Activated naive CD4-positive, alpha-beta T cell treated with anti-CD3 and anti-CD28 coated beads for 36 hours (primary cell): Measurements from ENCODE around the gene OPCML. TPM values are rescaled to one million over a fixed set of nuclear protein-coding genes. Genes with fewer than 3 reads are reported as not detected.
"Not testable (repeated sequence)": the region's sequence is repeated elsewhere in the genome, so short reads cannot be mapped to it uniquely, and the experiment has no call there.

Source experiments
- CTCF ChIA-PET: fragments of 350-600 bp; sonication (Branson Sonifier 250); formaldehyde crosslinking; loops from one replicate; lab custom pipeline; 2021; ENCODE audit warnings: antibody characterized with exemption; lab: Charles Lee
- DNase-seq: peaks from one replicate; pipeline ENCODE4 v3.0.0-alpha.2; 2020
- H3K27ac Mint-ChIP-seq: one replicate; pipeline ENCODE4 v1.8.0; 2021; ENCODE audit warnings: mild to moderate bottlenecking, mixed read lengths
- H3K27me3 Mint-ChIP-seq: one replicate; pipeline ENCODE4 v1.8.0; 2021; ENCODE audit warnings: low read depth, mixed read lengths
- H3K36me3 Mint-ChIP-seq: one replicate; pipeline ENCODE4 v1.8.0; 2021; ENCODE audit warnings: low read depth, mixed read lengths
- H3K4me1 Mint-ChIP-seq: one replicate; pipeline ENCODE4 v1.8.0; 2021; ENCODE audit warnings: low read depth, mixed read lengths
- H3K4me3 Mint-ChIP-seq: one replicate; pipeline ENCODE4 v1.8.0; 2021; ENCODE audit warnings: mild to moderate bottlenecking, moderate library complexity, mixed read lengths
- H3K9me3 Mint-ChIP-seq: one replicate; pipeline ENCODE4 v1.8.0; 2021; ENCODE audit warnings: mixed read lengths
- intact Hi-C: fragments of 100-400 bp; cut with micrococcal nuclease; formaldehyde crosslinking; loops from one replicate; pipeline ENCODE4 v1.15.1; 2023
- total RNA-seq, 2 experiments: library from RNA; stranded (reverse); gene quantifications; one replicate each; pipeline ENCODE4 v1.2.3, GENCODE V29; 2021

OPCML gene
- total RNA-seq, 2 experiments from 2014 or later: not detected

DNA sequence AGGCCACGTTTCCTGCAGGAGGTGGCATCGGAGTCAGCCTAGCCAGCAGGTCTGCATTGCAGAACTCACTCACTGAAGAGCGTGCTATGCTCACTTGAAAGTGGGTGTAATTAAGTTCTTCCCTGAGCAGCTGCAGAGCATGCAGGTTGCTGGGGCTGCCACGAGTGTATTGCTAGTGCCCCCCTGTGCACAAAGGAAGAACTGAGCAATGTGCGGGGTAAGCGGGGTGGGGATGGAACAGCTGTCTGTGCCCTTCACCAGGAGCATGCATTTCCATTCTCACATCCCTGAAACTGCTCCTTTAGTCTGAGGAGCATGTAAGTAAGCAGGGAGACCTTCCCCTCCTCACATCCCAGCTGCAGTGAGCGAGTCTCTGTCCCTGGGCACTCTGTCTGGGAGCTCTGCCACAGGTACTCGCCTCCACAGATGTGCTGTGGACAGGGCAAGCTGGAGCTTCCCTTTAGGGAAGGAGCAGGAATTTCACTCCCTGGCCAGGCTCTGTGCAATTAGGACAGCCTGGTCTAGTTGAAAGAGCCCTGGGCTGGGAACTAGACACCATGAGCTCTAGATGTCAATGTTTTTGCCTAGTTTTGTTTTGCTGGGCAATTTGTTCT lies 1130.1 kb downstream of the OPCML start:
- Mint-ChIP-seq H3K9me3 (peaks cover 7% of the 10 kb centered on the region), H3K4me3 (no peak overlapping the region), H3K4me1 (no peaks in the 10 kb centered on the region), H3K27me3 (peaks cover 4% of the 10 kb centered on the region), H3K36me3 (no peaks in the 10 kb centered on the region), H3K27ac (no peak overlapping the region)
- intact Hi-C loops: no loop called here
- CTCF ChIA-PET: no interaction called here
- no peak for DNase-seq

DNA sequence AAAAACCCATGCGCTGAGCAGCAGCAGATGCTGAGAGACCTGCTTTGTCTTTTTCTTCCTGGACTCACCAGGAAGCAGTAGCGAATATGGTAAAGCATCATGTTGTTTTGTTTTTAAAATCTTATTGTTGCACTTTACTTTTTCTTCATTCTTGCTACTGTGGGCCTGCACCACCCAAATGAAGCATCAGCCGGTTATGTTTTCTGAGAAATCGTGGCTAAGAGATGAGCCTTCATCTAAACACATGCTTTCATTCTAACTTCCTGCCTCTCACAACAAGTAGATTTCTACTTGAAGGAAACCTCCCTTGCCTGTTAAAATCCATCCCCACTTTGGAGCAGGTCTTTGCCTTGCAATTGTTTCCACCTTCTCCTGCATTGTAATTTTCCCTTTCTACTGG lies 1136.0 kb downstream of the OPCML start:
- CTCF ChIA-PET: no interaction called here
- Mint-ChIP-seq H3K27me3 (no peaks in the 10 kb centered on the region), H3K27ac (no peak overlapping the region), H3K4me3 (no peak overlapping the region), H3K36me3 (no peaks in the 10 kb centered on the region), H3K9me3 (peaks cover 10% of the 10 kb centered on the region), H3K4me1 (no peaks in the 10 kb centered on the region)
- no peak for DNase-seq
- intact Hi-C loops: no loop called here

DNA sequence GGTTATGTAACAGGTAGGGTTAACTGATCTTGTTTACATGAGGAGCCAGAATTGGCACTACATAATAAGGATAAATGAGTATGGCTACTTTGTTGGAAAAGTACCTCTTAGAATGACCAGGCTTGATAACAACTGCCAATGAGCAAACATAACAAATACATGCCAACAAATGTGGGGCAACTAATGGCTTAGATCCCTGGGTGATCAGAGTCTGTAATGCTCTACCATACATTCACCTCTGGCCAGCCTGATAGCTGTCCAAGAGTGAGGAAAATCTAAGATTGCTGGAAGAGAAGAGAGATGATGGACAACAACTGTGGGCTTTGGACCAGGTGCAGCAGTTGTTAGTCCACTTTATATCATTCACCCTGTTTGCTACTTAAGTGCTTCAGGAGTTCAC lies 1136.9 kb downstream of the OPCML start:
- Mint-ChIP-seq H3K36me3 (no peaks in the 10 kb centered on the region), H3K9me3 (peaks cover 12% of the 10 kb centered on the region), H3K4me1 (no peaks in the 10 kb centered on the region), H3K4me3 (no peak overlapping the region), H3K27me3 (no peaks in the 10 kb centered on the region), H3K27ac (no peak overlapping the region)
- intact Hi-C loops: no loop called here
- CTCF ChIA-PET: no interaction called here
- no peak for DNase-seq

DNA sequence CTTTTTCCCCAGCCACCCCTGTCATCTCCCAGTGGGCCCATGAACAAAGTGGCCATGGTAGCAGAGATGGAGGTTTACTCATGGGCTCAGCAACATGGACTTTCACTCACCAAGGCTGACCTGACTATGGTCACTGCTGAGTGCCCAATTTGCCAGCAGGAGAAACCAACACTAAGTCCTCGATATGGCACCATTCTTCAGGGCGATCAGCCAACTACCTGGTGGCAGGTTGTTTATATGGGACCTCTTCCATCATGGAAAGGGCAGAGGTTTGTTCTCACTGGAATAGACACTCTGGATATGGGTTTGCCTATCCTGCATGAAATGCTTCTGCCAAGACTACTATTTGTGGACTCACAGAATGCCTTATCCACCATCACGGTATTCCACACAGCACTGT lies 1152.8 kb downstream of the OPCML start:
- Mint-ChIP-seq H3K4me3 (no peak overlapping the region), H3K4me1 (no peaks in the 10 kb centered on the region), H3K9me3 (peaks cover 4% of the 10 kb centered on the region), H3K36me3 (no peaks in the 10 kb centered on the region), H3K27me3 (no peaks in the 10 kb centered on the region), H3K27ac (no peak overlapping the region)
- DNase-seq: no peak
- intact Hi-C loops: no loop called here
- CTCF ChIA-PET: no interaction called here

DNA sequence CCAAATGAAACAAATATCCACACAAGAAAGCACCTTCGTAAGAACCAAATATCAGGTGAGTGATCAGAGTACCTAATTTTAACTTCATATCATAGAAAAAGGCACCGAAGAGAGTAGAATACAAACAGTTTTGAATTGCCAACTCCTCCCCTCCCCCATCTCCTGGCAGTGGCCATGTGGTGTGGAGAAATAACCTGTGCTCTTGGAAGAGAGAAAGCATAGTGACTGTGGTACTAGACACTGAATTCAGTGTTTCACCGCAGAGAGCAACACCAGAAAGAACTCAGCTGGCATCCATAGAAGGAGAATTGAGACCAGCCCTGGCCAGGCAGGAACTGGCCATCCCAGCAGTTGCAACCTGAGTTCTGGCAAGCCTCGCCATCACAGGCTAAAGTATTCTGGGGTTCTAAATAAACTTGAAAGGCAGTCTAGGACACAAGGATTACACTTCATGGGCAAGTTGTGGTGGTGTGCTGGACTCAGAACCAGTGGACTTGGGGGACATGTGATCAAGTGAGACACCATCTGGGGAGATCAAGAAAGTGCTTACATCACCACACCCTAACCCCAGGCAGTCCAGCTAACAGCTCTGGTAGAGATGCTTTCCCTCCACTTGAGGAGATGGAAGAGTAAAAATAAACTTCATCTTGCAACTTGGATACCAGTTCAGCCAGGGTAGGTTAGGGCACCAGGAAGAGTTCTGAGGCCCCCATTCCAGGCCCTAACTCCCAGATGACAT lies 1158.7 kb downstream of the OPCML start:
- no peak for DNase-seq
- H3K9me3 Mint-ChIP-seq: peaks cover 3% of the 10 kb centered on the region
- H3K27ac Mint-ChIP-seq: no peak overlapping the region
- H3K27me3 Mint-ChIP-seq: peaks cover 2% of the 10 kb centered on the region
- H3K4me3 Mint-ChIP-seq: no peak overlapping the region
- CTCF ChIA-PET: no interaction called here
- H3K4me1 Mint-ChIP-seq: no peaks in the 10 kb centered on the region
- no peaks in the 10 kb centered on the region for H3K36me3 Mint-ChIP-seq
- intact Hi-C loops: no loop called here

DNA sequence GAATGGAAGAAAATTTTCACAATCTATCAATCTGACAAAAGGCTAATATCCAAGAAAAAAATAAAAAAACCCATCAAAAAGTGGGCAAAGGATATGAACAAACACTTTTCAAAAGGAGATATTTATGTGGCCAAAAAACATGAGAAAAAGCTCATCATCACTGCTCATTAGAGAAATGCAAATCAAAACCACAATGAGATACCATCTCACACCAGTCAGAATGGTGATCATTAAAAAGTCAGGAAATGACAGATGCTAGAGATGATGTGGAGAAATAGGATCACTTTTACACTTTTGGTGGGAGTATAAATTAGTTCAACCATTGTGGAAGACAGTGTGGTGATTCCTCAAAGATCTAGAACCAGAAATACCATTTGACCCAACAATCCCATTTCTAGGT lies 1162.2 kb downstream of the OPCML start:
- CTCF ChIA-PET, DNase-seq, H3K4me3 Mint-ChIP-seq, H3K27ac Mint-ChIP-seq, intact Hi-C loops, H3K36me3 Mint-ChIP-seq, H3K27me3 Mint-ChIP-seq, H3K4me1 Mint-ChIP-seq, H3K9me3 Mint-ChIP-seq: not testable (repeated sequence)

DNA sequence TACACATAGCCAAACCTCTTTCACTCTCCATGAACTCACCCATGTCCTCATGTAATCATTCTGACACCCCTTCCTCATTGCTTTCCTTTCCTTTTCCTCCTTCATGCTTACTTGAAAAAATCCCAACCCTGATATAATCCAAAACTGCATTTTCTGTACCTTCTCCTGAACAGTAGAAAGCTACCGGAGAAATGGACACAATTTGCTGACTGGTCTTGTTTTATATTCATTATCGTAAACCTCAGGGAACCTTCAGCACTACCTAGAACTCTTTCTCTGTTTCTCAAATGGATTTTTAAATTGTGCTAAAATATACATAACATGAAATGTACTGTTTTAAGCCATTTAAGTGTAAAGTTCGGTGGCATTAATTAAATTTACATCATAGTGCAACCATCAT lies 1165.0 kb downstream of the OPCML start:
- CTCF ChIA-PET: no interaction called here
- Mint-ChIP-seq H3K27ac (no peak overlapping the region), H3K4me1 (no peaks in the 10 kb centered on the region), H3K9me3 (peaks cover 5% of the 10 kb centered on the region), H3K27me3 (no peaks in the 10 kb centered on the region), H3K4me3 (no peak overlapping the region), H3K36me3 (no peaks in the 10 kb centered on the region)
- DNase-seq: no peak
- intact Hi-C loops: no loop called here

DNA sequence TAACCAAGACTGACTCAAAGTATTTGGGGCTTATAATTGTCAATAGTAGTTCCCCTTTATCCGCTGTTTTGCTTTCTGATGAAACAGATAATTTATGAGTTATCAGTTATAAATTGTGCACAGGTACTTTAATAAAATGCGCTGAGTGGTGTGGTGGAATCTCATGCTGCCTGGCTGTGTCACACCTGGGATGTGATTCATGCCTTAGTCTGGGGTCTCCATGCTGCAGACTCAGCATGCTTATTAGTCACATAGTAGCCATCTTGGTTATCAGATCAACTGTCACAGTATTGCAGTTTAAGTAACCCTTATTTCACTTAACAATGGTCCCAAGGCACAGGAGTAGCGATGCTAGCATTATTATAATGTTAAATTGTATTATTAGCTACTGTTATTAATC lies 1166.7 kb downstream of the OPCML start:
- CTCF ChIA-PET: no interaction called here

More for the DNA sequence above, 1166.7 kb downstream of the OPCML start:
- intact Hi-C loops: no loop called here
- no peaks in the 10 kb centered on the region for H3K4me1 Mint-ChIP-seq
- H3K36me3 Mint-ChIP-seq: no peaks in the 10 kb centered on the region
- no peak overlapping the region for H3K4me3 Mint-ChIP-seq
- DNase-seq: no peak
- peaks cover 5% of the 10 kb centered on the region for H3K9me3 Mint-ChIP-seq
- H3K27me3 Mint-ChIP-seq: no peaks in the 10 kb centered on the region
- no peak overlapping the region for H3K27ac Mint-ChIP-seq
